HEK293 (cell line): ENCODE results near the gene DBH.

Source experiments
- BCL11A ChIP-seq: fragments of 450-650 bp; formaldehyde crosslinking; IDR thresholded peaks from 2 replicates; pipeline ENCODE4 v1.5.1; 2016; ENCODE audit warnings: low read depth, missing biosample characterization, missing genetic modification characterization
- BCL11B ChIP-seq: fragments of 450-650 bp; formaldehyde crosslinking; IDR thresholded peaks from 2 replicates; pipeline ENCODE4 v1.5.1; 2016; ENCODE audit warnings: low read depth, missing biosample characterization, missing genetic modification characterization
- FEZF1 ChIP-seq: fragments of 450-650 bp; formaldehyde crosslinking; IDR thresholded peaks from 2 replicates; pipeline ENCODE4 v1.5.1; 2016; ENCODE audit warnings: missing biosample characterization, missing genetic modification characterization
- YY1 ChIP-seq: fragments of 450-650 bp; formaldehyde crosslinking; IDR thresholded peaks from 2 replicates; pipeline ENCODE4 v1.5.1; 2018; ENCODE audit warnings: missing biosample characterization, missing genetic modification characterization
- YY2 ChIP-seq: fragments of 450-650 bp; formaldehyde crosslinking; IDR thresholded peaks from 2 replicates; pipeline ENCODE4 v1.5.1; 2016; ENCODE audit warnings: missing biosample characterization, missing genetic modification characterization
- ZNF324 ChIP-seq: fragments of 450-650 bp; formaldehyde crosslinking; IDR thresholded peaks from 2 replicates; pipeline ENCODE4 v1.5.1; 2016; ENCODE audit warnings: missing biosample characterization, missing genetic modification characterization
- TF ChIP-seq, protein P1 (sequence below): fragments of 450-650 bp; formaldehyde crosslinking; IDR thresholded peaks from 2 replicates; pipeline ENCODE4 v1.5.1; 2016; ENCODE audit warnings: missing biosample characterization, missing genetic modification characterization
- TF ChIP-seq, protein P2 (sequence below): fragments of 450-650 bp; formaldehyde crosslinking; IDR thresholded peaks from 2 replicates; pipeline ENCODE4 v1.5.1; 2017; ENCODE audit warnings: missing biosample characterization, missing genetic modification characterization
- TF ChIP-seq, protein P3 (sequence below): fragments of 450-650 bp; formaldehyde crosslinking; IDR thresholded peaks from 2 replicates; pipeline ENCODE4 v1.5.1; 2017; ENCODE audit warnings: missing biosample characterization, missing genetic modification characterization
- TF ChIP-seq, protein P4 (sequence below): fragments of 450-650 bp; formaldehyde crosslinking; IDR thresholded peaks from 2 replicates; pipeline ENCODE4 v1.5.1; 2016; ENCODE audit warnings: missing biosample characterization, missing genetic modification characterization
- TF ChIP-seq, protein P5 (sequence below): fragments of 450-650 bp; formaldehyde crosslinking; IDR thresholded peaks from 2 replicates; pipeline ENCODE4 v1.5.1; 2016; ENCODE audit warnings: missing biosample characterization, missing genetic modification characterization
- TF ChIP-seq, protein P6 (sequence below): fragments of 450-650 bp; formaldehyde crosslinking; IDR thresholded peaks from 2 replicates; pipeline ENCODE4 v1.5.1; 2016; ENCODE audit warnings: missing biosample characterization, missing genetic modification characterization

DNA sequence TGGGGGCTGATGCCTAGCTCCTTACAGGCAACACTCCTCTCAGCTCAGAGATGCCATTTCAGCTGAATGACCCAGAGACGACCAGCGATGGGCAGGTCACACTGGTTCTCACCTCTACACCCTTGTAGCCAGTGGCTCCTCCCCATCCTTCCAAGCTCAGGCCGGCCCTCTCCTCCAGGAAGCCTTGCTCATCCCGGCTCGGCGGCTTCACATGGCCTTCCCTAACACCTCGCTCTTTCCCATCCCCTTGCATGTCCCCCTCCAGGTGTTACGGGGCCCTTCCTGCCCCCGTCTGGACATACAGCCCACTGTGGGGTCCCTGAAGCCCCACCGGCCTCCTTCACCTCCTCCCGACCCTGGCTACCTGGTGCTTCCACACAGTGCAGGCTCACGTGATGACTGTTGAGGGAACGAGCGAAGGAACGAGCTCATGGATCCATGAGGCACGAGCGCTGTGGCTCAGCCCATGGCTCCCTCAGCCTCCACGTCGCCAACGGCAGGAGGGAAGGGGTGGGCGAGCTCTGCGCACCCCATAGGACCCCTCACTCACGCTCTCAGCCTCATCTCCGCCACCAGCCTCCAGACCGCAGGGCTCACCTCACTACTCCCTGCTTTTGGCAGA lies 56.3 kb downstream of the DBH start:
- TF ChIP-seq BCL11A (tag by site-specific recombination) (no peak), FEZF1 (tag by site-specific recombination) (no peak), BCL11B (tag by site-specific recombination) (no peak), YY2 (tag by site-specific recombination) (no peak), YY1 (tag by site-specific recombination) (no peak), ZNF324 (tag by site-specific recombination) (no peak)
- TF ChIP-seq, protein P1, sequence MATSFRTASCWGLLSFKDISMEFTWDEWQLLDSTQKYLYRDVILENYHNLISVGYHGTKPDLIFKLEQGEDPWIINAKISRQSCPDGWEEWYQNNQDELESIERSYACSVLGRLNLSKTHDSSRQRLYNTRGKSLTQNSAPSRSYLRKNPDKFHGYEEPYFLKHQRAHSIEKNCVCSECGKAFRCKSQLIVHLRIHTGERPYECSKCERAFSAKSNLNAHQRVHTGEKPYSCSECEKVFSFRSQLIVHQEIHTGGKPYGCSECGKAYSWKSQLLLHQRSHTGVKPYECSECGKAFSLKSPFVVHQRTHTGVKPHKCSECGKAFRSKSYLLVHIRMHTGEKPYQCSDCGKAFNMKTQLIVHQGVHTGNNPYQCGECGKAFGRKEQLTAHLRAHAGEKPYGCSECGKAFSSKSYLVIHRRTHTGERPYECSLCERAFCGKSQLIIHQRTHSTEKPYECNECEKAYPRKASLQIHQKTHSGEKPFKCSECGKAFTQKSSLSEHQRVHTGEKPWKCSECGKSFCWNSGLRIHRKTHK (tag by site-specific recombination), result no peak
- TF ChIP-seq, protein P2, sequence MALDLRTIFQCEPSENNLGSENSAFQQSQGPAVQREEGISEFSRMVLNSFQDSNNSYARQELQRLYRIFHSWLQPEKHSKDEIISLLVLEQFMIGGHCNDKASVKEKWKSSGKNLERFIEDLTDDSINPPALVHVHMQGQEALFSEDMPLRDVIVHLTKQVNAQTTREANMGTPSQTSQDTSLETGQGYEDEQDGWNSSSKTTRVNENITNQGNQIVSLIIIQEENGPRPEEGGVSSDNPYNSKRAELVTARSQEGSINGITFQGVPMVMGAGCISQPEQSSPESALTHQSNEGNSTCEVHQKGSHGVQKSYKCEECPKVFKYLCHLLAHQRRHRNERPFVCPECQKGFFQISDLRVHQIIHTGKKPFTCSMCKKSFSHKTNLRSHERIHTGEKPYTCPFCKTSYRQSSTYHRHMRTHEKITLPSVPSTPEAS (tag by site-specific recombination), result no peak
- TF ChIP-seq, protein P3, sequence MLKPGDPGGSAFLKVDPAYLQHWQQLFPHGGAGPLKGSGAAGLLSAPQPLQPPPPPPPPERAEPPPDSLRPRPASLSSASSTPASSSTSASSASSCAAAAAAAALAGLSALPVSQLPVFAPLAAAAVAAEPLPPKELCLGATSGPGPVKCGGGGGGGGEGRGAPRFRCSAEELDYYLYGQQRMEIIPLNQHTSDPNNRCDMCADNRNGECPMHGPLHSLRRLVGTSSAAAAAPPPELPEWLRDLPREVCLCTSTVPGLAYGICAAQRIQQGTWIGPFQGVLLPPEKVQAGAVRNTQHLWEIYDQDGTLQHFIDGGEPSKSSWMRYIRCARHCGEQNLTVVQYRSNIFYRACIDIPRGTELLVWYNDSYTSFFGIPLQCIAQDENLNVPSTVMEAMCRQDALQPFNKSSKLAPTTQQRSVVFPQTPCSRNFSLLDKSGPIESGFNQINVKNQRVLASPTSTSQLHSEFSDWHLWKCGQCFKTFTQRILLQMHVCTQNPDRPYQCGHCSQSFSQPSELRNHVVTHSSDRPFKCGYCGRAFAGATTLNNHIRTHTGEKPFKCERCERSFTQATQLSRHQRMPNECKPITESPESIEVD (tag by site-specific recombination), result no peak
- TF ChIP-seq, protein P4, sequence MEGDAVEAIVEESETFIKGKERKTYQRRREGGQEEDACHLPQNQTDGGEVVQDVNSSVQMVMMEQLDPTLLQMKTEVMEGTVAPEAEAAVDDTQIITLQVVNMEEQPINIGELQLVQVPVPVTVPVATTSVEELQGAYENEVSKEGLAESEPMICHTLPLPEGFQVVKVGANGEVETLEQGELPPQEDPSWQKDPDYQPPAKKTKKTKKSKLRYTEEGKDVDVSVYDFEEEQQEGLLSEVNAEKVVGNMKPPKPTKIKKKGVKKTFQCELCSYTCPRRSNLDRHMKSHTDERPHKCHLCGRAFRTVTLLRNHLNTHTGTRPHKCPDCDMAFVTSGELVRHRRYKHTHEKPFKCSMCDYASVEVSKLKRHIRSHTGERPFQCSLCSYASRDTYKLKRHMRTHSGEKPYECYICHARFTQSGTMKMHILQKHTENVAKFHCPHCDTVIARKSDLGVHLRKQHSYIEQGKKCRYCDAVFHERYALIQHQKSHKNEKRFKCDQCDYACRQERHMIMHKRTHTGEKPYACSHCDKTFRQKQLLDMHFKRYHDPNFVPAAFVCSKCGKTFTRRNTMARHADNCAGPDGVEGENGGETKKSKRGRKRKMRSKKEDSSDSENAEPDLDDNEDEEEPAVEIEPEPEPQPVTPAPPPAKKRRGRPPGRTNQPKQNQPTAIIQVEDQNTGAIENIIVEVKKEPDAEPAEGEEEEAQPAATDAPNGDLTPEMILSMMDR (tag by site-specific recombination), result no peak
- TF ChIP-seq, protein P5, sequence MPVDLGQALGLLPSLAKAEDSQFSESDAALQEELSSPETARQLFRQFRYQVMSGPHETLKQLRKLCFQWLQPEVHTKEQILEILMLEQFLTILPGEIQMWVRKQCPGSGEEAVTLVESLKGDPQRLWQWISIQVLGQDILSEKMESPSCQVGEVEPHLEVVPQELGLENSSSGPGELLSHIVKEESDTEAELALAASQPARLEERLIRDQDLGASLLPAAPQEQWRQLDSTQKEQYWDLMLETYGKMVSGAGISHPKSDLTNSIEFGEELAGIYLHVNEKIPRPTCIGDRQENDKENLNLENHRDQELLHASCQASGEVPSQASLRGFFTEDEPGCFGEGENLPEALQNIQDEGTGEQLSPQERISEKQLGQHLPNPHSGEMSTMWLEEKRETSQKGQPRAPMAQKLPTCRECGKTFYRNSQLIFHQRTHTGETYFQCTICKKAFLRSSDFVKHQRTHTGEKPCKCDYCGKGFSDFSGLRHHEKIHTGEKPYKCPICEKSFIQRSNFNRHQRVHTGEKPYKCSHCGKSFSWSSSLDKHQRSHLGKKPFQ (tag by site-specific recombination), result no peak
- TF ChIP-seq, protein P6, sequence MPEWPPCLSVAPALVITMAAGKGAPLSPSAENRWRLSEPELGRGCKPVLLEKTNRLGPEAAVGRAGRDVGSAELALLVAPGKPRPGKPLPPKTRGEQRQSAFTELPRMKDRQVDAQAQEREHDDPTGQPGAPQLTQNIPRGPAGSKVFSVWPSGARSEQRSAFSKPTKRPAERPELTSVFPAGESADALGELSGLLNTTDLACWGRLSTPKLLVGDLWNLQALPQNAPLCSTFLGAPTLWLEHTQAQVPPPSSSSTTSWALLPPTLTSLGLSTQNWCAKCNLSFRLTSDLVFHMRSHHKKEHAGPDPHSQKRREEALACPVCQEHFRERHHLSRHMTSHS, result no peak
